ENCODE results near the gene ABCG8.

ABCG8 gene

GRCh38 chr2:43882312-43882711, 43.5 kb downstream of the ABCG8 start:
- peaks cover 9% of the 10 kb centered on the region for H3K36me3 ChIP-seq (ENCODE audit: low read depth)
- DNase-seq (ENCODE audit: low spot score) (no peak), ATAC-seq (ENCODE audit: low read depth) (no peak)
- H3K27me3 ChIP-seq (ENCODE audit: insufficient read depth, poor library complexity, severe bottlenecking) = no peaks in the 10 kb centered on the region
- no peaks in the 10 kb centered on the region for H3K9me3 ChIP-seq (ENCODE audit: severe bottlenecking)
- no peak overlapping the region for H3K27ac ChIP-seq (ENCODE audit: poor library complexity, severe bottlenecking)
- H3K4me1 ChIP-seq (ENCODE audit: insufficient read depth, poor library complexity, severe bottlenecking) = no peaks in the 10 kb centered on the region
- TF ChIP-seq, protein P1, sequence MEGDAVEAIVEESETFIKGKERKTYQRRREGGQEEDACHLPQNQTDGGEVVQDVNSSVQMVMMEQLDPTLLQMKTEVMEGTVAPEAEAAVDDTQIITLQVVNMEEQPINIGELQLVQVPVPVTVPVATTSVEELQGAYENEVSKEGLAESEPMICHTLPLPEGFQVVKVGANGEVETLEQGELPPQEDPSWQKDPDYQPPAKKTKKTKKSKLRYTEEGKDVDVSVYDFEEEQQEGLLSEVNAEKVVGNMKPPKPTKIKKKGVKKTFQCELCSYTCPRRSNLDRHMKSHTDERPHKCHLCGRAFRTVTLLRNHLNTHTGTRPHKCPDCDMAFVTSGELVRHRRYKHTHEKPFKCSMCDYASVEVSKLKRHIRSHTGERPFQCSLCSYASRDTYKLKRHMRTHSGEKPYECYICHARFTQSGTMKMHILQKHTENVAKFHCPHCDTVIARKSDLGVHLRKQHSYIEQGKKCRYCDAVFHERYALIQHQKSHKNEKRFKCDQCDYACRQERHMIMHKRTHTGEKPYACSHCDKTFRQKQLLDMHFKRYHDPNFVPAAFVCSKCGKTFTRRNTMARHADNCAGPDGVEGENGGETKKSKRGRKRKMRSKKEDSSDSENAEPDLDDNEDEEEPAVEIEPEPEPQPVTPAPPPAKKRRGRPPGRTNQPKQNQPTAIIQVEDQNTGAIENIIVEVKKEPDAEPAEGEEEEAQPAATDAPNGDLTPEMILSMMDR (IDR thresholded peaks at IDR 0.05; ENCODE audit: poor library complexity, severe bottlenecking) = no peak
- no peak overlapping the region for H3K4me3 ChIP-seq (ENCODE audit: severe bottlenecking)

- DNase-seq (ENCODE audit: low spot score) = no peak
- TF ChIP-seq, protein P1 (IDR thresholded peaks at IDR 0.05; ENCODE audit: poor library complexity, severe bottlenecking) = no peak
- H3K36me3 ChIP-seq (ENCODE audit: low read depth) = peaks cover 29% of the 10 kb centered on the region
- H3K27ac ChIP-seq (ENCODE audit: poor library complexity, severe bottlenecking) = no peak overlapping the region
- no peak overlapping the region for H3K4me3 ChIP-seq (ENCODE audit: severe bottlenecking)
- no peak for ATAC-seq (ENCODE audit: low read depth)
- no peaks in the 10 kb centered on the region for H3K27me3 ChIP-seq (ENCODE audit: insufficient read depth, poor library complexity, severe bottlenecking)
- no peaks in the 10 kb centered on the region for H3K9me3 ChIP-seq (ENCODE audit: severe bottlenecking)
- no peaks in the 10 kb centered on the region for H3K4me1 ChIP-seq (ENCODE audit: insufficient read depth, poor library complexity, severe bottlenecking)
Measured at GRCh38 chr2:43884689-43885088, 45.9 kb downstream of the ABCG8 start.

GRCh38 chr2:43885132-43885632, 46.4 kb downstream of the ABCG8 start:
- Histone ChIP-seq H3K27me3 (ENCODE audit: insufficient read depth, poor library complexity, severe bottlenecking) (no peaks in the 10 kb centered on the region), H3K9me3 (ENCODE audit: severe bottlenecking) (no peaks in the 10 kb centered on the region), H3K27ac (ENCODE audit: poor library complexity, severe bottlenecking) (no peak overlapping the region), H3K36me3 (ENCODE audit: low read depth) (peaks cover 34% of the 10 kb centered on the region), H3K4me3 (ENCODE audit: severe bottlenecking) (no peak overlapping the region), H3K4me1 (ENCODE audit: insufficient read depth, poor library complexity, severe bottlenecking) (no peaks in the 10 kb centered on the region)
- TF ChIP-seq, protein P1 (IDR thresholded peaks at IDR 0.05; ENCODE audit: poor library complexity, severe bottlenecking) = no peak
- DNase-seq (ENCODE audit: low spot score) (no peak), ATAC-seq (ENCODE audit: low read depth) (no peak)

DNA sequence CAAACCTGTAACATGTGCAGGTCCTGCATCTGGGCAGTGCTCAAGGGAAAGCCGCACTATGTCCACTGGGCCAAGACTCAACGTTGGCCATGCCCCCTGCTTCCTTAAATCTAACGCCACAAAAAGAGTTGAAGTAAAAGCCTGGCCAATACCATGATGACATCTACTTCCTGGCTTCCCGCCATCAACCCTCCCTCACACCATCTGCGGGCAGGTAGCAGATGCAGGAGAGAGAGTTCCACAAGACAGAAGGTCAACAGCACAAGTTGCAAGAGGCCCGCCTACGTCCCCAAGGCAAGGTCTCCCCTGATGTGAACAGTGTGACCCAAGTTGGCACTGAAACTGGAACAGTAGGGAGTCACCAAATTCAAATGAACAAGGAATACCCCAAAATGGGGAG, 48.4 kb downstream of the ABCG8 start:
- ATAC-seq (ENCODE audit: low read depth) = no peak
- H3K36me3 ChIP-seq (ENCODE audit: low read depth) = peaks cover 54% of the 10 kb centered on the region
- H3K4me3 ChIP-seq (ENCODE audit: severe bottlenecking) = no peak overlapping the region
- TF ChIP-seq, protein P1 (IDR thresholded peaks at IDR 0.05; ENCODE audit: poor library complexity, severe bottlenecking) = no peak
- H3K9me3 ChIP-seq (ENCODE audit: severe bottlenecking) = no peaks in the 10 kb centered on the region
- H3K27me3 ChIP-seq (ENCODE audit: insufficient read depth, poor library complexity, severe bottlenecking) = no peaks in the 10 kb centered on the region
- H3K27ac ChIP-seq (ENCODE audit: poor library complexity, severe bottlenecking) = no peak overlapping the region
- DNase-seq (ENCODE audit: low spot score) = no peak
- no peaks in the 10 kb centered on the region for H3K4me1 ChIP-seq (ENCODE audit: insufficient read depth, poor library complexity, severe bottlenecking)

DNA sequence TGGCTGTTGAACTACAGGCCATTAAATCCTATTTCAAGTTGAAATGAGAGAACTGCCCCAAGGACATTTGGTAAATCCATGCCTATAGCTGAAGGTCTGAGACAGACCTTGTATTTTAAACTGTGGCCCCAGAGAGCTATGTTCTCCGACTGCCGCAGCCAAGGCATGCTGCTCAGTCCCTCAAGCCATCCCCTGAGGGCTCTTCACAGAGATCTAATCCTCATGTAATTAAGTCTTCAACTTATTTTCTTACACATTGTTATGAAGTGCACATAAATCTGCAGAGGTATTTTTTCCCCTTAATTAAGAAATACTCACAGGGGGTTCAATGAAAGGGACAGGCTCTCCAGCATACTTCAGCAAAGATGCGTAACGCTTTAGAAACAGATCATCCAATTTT, 50.6 kb downstream of the ABCG8 start:
- no peak overlapping the region for H3K27ac ChIP-seq (ENCODE audit: poor library complexity, severe bottlenecking)
- H3K36me3 ChIP-seq (ENCODE audit: low read depth) = peaks cover 76% of the 10 kb centered on the region
- TF ChIP-seq, protein P1 (IDR thresholded peaks at IDR 0.05; ENCODE audit: poor library complexity, severe bottlenecking) = no peak
- no peaks in the 10 kb centered on the region for H3K9me3 ChIP-seq (ENCODE audit: severe bottlenecking)
- H3K4me1 ChIP-seq (ENCODE audit: insufficient read depth, poor library complexity, severe bottlenecking) = no peaks in the 10 kb centered on the region
- no peak overlapping the region for H3K4me3 ChIP-seq (ENCODE audit: severe bottlenecking)
- DNase-seq (ENCODE audit: low spot score) = no peak
- H3K27me3 ChIP-seq (ENCODE audit: insufficient read depth, poor library complexity, severe bottlenecking) = no peaks in the 10 kb centered on the region
- ATAC-seq (ENCODE audit: low read depth) = no peak
